ENCODE measurements around the gene MACF1. TPM values are rescaled to one million over a fixed set of nuclear protein-coding genes. Genes with fewer than 3 reads are reported as not detected.
A peak's percentile ranks its signal among the peaks of the same experiment; 100 is the strongest.

MACF1 gene
- total RNA-seq, 5 donors from 2014 or later (not counting 1 experiment from before 2014, with no cell fraction given), result 232 to 596 (median 258) TPM

DNA sequence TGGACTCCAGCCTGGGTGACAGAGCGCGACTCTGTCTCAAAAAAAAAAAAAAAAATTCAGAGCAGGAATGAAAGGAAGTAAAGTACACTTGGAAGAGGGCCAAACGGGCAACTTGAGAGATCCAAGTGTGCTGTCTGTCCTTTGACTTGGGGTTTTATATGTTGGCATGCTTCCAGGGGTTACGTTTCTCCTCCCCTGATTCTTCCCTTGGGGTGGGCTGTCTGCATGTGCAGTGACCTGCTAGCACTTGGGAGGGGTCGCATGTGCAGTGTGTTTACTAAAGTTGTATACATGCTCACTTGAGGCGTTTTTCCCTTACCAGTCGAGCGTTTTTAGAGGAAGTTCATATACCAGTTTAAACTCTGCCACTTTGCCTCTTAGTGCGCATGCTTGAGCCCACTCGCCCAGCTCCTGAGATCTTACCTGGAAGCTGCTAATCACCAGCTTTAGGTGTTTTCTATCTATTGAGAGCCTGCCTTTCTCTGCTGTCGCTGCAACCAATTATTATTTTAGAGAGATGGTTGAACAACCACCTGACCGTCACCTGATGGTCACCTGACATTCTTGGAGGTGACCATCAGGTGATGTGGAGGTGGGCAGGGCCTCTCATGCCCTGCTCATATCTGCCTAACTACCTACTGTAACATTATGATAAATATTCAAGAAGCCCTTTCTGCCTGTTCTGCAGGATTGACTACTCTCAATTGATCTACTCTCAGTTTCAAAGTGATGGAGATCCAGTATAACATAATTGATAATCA, 140.1 kb downstream of the MACF1 start:
- H3K36me3 ChIP-seq (ENCODE audit: control insufficient read depth in 2 of 2, extremely low read depth in 1 of 2, insufficient read depth in 1 of 2, low read length in 1 of 2), result peaks cover 5 to 90% of the 10 kb centered on the region in 2 donors
- H3K27ac ChIP-seq (ENCODE audit: low read length), result no peak overlapping the region
- H3K36me3 Mint-ChIP-seq, result peaks cover 59% of the 10 kb centered on the region
- H3K4me1 ChIP-seq (ENCODE audit: control insufficient read depth in 1 of 2, extremely low read depth in 1 of 2, insufficient read depth in 2 of 2, low read length in 2 of 2), result no peaks in the 10 kb centered on the region
- H3K27me3 ChIP-seq (replicated peaks in 1 of 2; ENCODE audit: control insufficient read depth in 2 of 2, extremely low read depth in 1 of 2, insufficient read depth in 2 of 2, low read length in 1 of 2), result no peaks in the 10 kb centered on the region
- 99% methylated on average over 8 of the region's 12 CpGs for WGBS (ENCODE audit: insufficient coverage)
- H3K27ac Mint-ChIP-seq, result peak overlapping the region in 1 of 2 donors; percentile 27
- no peak overlapping the region for H3K4me3 ChIP-seq (ENCODE audit: control insufficient read depth in 1 of 2, extremely low read depth in 1 of 2, low read length in 1 of 2)
- H3K4me3 Mint-ChIP-seq, result no peak overlapping the region
- DNase-seq, result no peak
- ChIA-PET POLR2A (no interaction called here), CTCF (interaction anchor here in 1 of 2 donors (0.6 kb wide), 1 partner anchor 180 kb away, joined by 3 read pairs; no protein-coding TSS in a partner anchor)
- H3K9me3 ChIP-seq, result no peaks in the 10 kb centered on the region
- no peaks in the 10 kb centered on the region for H3K4me1 Mint-ChIP-seq
- no peaks in the 10 kb centered on the region for H3K27me3 Mint-ChIP-seq
- no peak for ATAC-seq (replicated peaks in 1 of 4)
- no peaks in the 10 kb centered on the region for H3K9me3 Mint-ChIP-seq

DNA sequence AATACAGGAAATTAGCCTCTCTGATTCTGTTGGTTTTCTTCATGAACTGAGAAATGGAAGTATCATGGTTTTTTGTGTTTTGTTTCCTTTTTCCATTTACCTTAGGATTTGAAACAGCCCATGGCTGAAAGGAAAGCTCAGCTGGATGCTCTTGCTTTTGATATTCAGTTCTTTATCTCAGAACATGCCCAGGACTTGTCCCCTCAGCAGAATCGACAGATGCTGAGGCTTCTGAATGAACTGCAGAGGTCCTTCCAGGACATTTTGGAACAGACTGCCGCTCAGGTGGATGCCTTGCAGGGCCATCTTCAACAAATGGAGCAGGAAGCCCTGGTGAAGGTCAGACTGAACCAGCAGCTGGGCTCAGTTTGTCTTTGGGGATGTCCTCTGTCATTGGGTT, 142.4 kb downstream of the MACF1 start:
- no peaks in the 10 kb centered on the region for H3K9me3 ChIP-seq
- 100% methylated on average over 1 of the region's 2 CpGs for WGBS (ENCODE audit: insufficient coverage)
- ATAC-seq (replicated peaks in 1 of 4) (no peak), DNase-seq (no peak)
- CTCF ChIA-PET, result interaction anchor here in 1 of 2 donors (0.9 kb wide), 1 partner anchor 59 kb away, joined by 3 read pairs; no protein-coding TSS in a partner anchor
- H3K4me3 Mint-ChIP-seq, result no peak overlapping the region
- H3K9me3 Mint-ChIP-seq, result no peaks in the 10 kb centered on the region
- no peaks in the 10 kb centered on the region for H3K27me3 Mint-ChIP-seq
- POLR2A ChIA-PET, result no interaction called here
- H3K4me1 ChIP-seq (ENCODE audit: control insufficient read depth in 1 of 2, extremely low read depth in 1 of 2, insufficient read depth in 2 of 2, low read length in 2 of 2), result no peaks in the 10 kb centered on the region
- no peaks in the 10 kb centered on the region for H3K4me1 Mint-ChIP-seq
- H3K36me3 ChIP-seq (ENCODE audit: control insufficient read depth in 2 of 2, extremely low read depth in 1 of 2, insufficient read depth in 1 of 2, low read length in 1 of 2), result peaks cover 5 to 90% of the 10 kb centered on the region in 2 donors
- peak overlapping the region; percentile 12 to 25 for H3K27ac Mint-ChIP-seq
- H3K27me3 ChIP-seq (replicated peaks in 1 of 2; ENCODE audit: control insufficient read depth in 2 of 2, extremely low read depth in 1 of 2, insufficient read depth in 2 of 2, low read length in 1 of 2), result no peaks in the 10 kb centered on the region
- H3K36me3 Mint-ChIP-seq, result peaks cover 59% of the 10 kb centered on the region
- no peak overlapping the region for H3K27ac ChIP-seq (ENCODE audit: low read length)
- H3K4me3 ChIP-seq (ENCODE audit: control insufficient read depth in 1 of 2, extremely low read depth in 1 of 2, low read length in 1 of 2), result no peak overlapping the region

DNA sequence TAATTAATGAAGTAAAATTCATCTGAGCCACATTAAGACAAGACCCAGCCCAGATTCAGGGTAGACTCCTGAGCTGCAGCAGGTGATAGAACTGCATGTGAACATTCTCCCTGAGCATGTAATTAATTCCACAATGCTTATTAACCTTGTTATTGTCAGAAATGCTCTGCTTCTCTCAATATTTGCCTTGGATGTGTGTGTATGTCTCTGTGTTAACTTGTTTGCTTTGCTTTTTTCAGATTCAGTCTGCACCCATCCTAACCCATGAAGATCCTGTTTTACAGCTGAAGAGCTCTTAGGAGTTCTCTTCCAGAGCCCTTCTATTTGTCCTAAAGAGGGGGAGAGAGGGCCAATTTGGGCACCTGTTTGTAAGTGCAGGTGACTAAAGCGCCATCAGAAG, 143.8 kb downstream of the MACF1 start:
- Histone ChIP-seq H3K27ac (ENCODE audit: low read length) (no peak overlapping the region), H3K4me3 (ENCODE audit: control insufficient read depth in 1 of 2, extremely low read depth in 1 of 2, low read length in 1 of 2) (no peak overlapping the region), H3K4me1 (ENCODE audit: control insufficient read depth in 1 of 2, extremely low read depth in 1 of 2, insufficient read depth in 2 of 2, low read length in 2 of 2) (no peaks in the 10 kb centered on the region), H3K27me3 (replicated peaks in 1 of 2; ENCODE audit: control insufficient read depth in 2 of 2, extremely low read depth in 1 of 2, insufficient read depth in 2 of 2, low read length in 1 of 2) (no peaks in the 10 kb centered on the region), H3K9me3 (no peaks in the 10 kb centered on the region), H3K36me3 (ENCODE audit: control insufficient read depth in 2 of 2, extremely low read depth in 1 of 2, insufficient read depth in 1 of 2, low read length in 1 of 2) (peaks cover 5 to 90% of the 10 kb centered on the region in 2 donors)
- POLR2A ChIA-PET, result no interaction called here
- no peak for ATAC-seq (replicated peaks in 1 of 4)
- 100% methylated on average over 1 of the region's 1 CpG for WGBS (ENCODE audit: insufficient coverage)
- CTCF ChIA-PET, result no interaction called here
- Mint-ChIP-seq H3K27ac (peak overlapping the region in 1 of 2 donors; percentile 1), H3K4me3 (no peak overlapping the region), H3K27me3 (no peaks in the 10 kb centered on the region), H3K4me1 (no peaks in the 10 kb centered on the region), H3K36me3 (peaks cover 54% of the 10 kb centered on the region), H3K9me3 (no peaks in the 10 kb centered on the region)
- DNase-seq, result no peak

DNA sequence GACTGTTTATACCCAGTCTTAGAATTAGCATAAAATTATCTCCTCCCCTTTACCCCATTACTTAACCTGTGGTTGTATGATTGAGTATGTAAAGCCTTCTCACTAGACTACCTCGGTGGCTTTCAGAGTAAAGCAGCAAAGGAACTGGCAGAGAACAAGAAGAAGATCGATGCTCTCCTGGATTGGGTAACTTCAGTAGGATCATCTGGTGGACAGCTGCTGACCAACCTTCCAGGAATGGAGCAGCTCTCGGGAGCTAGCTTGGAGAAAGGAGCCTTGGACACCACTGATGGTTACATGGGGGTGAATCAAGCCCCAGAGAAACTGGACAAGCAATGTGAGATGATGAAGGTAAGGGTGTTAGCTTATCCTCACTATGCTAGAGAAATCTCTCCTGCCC, 148.4 kb downstream of the MACF1 start:
- peaks cover 5 to 98% of the 10 kb centered on the region in 2 donors for H3K36me3 ChIP-seq (ENCODE audit: control insufficient read depth in 2 of 2, extremely low read depth in 1 of 2, insufficient read depth in 1 of 2, low read length in 1 of 2)
- Mint-ChIP-seq H3K9me3 (no peaks in the 10 kb centered on the region), H3K27ac (peak overlapping the region; percentile 14 to 34), H3K36me3 (peaks cover 63% of the 10 kb centered on the region), H3K4me1 (no peaks in the 10 kb centered on the region), H3K4me3 (no peak overlapping the region), H3K27me3 (no peaks in the 10 kb centered on the region)
- 100% methylated on average over 2 of the region's 3 CpGs for WGBS (ENCODE audit: insufficient coverage)
- no peak overlapping the region for H3K27ac ChIP-seq (ENCODE audit: low read length)
- ChIA-PET CTCF (interaction anchor here in 1 of 2 donors (0.7 kb wide), 1 partner anchor 697 kb away, joined by 4 read pairs; no protein-coding TSS in a partner anchor), POLR2A (no interaction called here)
- DNase-seq, result no peak
- no peaks in the 10 kb centered on the region for H3K4me1 ChIP-seq (ENCODE audit: control insufficient read depth in 1 of 2, extremely low read depth in 1 of 2, insufficient read depth in 2 of 2, low read length in 2 of 2)
- H3K4me3 ChIP-seq (ENCODE audit: control insufficient read depth in 1 of 2, extremely low read depth in 1 of 2, low read length in 1 of 2), result no peak overlapping the region
- H3K27me3 ChIP-seq (replicated peaks in 1 of 2; ENCODE audit: control insufficient read depth in 2 of 2, extremely low read depth in 1 of 2, insufficient read depth in 2 of 2, low read length in 1 of 2), result no peaks in the 10 kb centered on the region
- H3K9me3 ChIP-seq, result no peaks in the 10 kb centered on the region
- no peak for ATAC-seq (replicated peaks in 1 of 4)

DNA sequence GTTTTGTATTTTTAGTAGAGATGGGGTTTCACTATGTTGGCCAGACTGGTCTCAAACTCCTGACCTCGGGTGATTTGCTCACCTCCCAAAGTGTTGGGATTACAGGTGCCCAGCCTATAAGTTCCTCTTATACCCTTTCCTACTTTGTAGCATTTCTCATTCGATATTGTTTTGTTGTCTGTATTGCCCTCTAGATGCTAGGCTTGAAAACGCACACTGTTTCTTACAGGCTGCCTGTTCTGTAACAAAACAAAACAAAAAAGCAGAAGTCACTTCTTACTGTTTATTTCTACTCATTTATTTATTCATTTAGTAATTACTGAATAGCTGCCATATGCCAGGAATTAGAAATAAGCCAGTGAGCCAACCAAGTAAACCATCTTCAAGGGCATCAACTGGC, 150.1 kb downstream of the MACF1 start:
- H3K27ac Mint-ChIP-seq, result peak overlapping the region in 1 of 2 donors; percentile 34
- DNase-seq, result no peak
- no peaks in the 10 kb centered on the region for H3K9me3 Mint-ChIP-seq
- Histone ChIP-seq H3K9me3 (no peaks in the 10 kb centered on the region), H3K27me3 (replicated peaks in 1 of 2; ENCODE audit: control insufficient read depth in 2 of 2, extremely low read depth in 1 of 2, insufficient read depth in 2 of 2, low read length in 1 of 2) (no peaks in the 10 kb centered on the region), H3K4me3 (ENCODE audit: control insufficient read depth in 1 of 2, extremely low read depth in 1 of 2, low read length in 1 of 2) (no peak overlapping the region), H3K36me3 (ENCODE audit: control insufficient read depth in 2 of 2, extremely low read depth in 1 of 2, insufficient read depth in 1 of 2, low read length in 1 of 2) (peaks cover 6 to 98% of the 10 kb centered on the region in 2 donors), H3K27ac (ENCODE audit: low read length) (no peak overlapping the region), H3K4me1 (ENCODE audit: control insufficient read depth in 1 of 2, extremely low read depth in 1 of 2, insufficient read depth in 2 of 2, low read length in 2 of 2) (no peaks in the 10 kb centered on the region)
- no peak overlapping the region for H3K4me3 Mint-ChIP-seq
- ChIA-PET POLR2A (interaction anchor here in 1 of 2 donors (0.9 kb wide), 1 partner anchor 27 kb away, joined by 3 read pairs; no protein-coding TSS in a partner anchor), CTCF (no interaction called here)
- peaks cover 65% of the 10 kb centered on the region for H3K36me3 Mint-ChIP-seq
- no CpG with 5 or more reads among the region's 3 CpGs for whole genome bisulfite sequencing (ENCODE audit: insufficient coverage)
- no peaks in the 10 kb centered on the region for H3K4me1 Mint-ChIP-seq
- H3K27me3 Mint-ChIP-seq, result no peaks in the 10 kb centered on the region
- ATAC-seq (replicated peaks in 1 of 4), result no peak

DNA sequence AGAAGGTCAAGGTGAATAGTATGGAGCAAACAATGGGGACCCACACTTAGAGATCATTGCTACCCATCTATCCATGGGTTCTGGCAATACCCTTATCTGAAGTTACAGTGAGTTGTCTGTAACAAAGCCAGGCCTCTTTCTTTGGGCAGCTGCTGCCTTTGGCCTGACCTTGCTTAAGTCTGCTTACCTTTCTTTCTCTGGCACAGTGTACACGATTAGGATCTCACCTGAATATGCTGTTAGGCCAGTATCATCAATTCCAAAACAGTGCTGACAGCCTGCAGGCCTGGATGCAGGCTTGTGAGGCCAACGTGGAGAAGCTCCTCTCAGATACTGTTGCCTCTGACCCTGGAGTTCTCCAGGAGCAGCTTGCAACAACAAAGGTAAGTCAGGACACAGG, 154.0 kb downstream of the MACF1 start:
- 82% methylated on average over 1 of the region's 2 CpGs for WGBS (ENCODE audit: insufficient coverage)
- ChIA-PET POLR2A (no interaction called here), CTCF (no interaction called here)
- Mint-ChIP-seq H3K36me3 (peaks cover 63% of the 10 kb centered on the region), H3K9me3 (no peaks in the 10 kb centered on the region), H3K27ac (peak overlapping the region in 1 of 2 donors; percentile 47), H3K4me1 (no peaks in the 10 kb centered on the region), H3K27me3 (no peaks in the 10 kb centered on the region), H3K4me3 (no peak overlapping the region)
- H3K4me3 ChIP-seq (ENCODE audit: control insufficient read depth in 1 of 2, extremely low read depth in 1 of 2, low read length in 1 of 2), result no peak overlapping the region
- H3K27ac ChIP-seq (ENCODE audit: low read length), result no peak overlapping the region
- no peaks in the 10 kb centered on the region for H3K27me3 ChIP-seq (replicated peaks in 1 of 2; ENCODE audit: control insufficient read depth in 2 of 2, extremely low read depth in 1 of 2, insufficient read depth in 2 of 2, low read length in 1 of 2)
- H3K4me1 ChIP-seq (ENCODE audit: control insufficient read depth in 1 of 2, extremely low read depth in 1 of 2, insufficient read depth in 2 of 2, low read length in 2 of 2), result no peaks in the 10 kb centered on the region
- H3K9me3 ChIP-seq, result no peaks in the 10 kb centered on the region
- no peak for DNase-seq
- no peak for ATAC-seq (replicated peaks in 1 of 4)
- peaks cover 6 to 90% of the 10 kb centered on the region in 2 donors for H3K36me3 ChIP-seq (ENCODE audit: control insufficient read depth in 2 of 2, extremely low read depth in 1 of 2, insufficient read depth in 1 of 2, low read length in 1 of 2)
